Thoracic aorta (tissue), 2 donors: ENCODE measurements around the gene PTGDR2. TPM values are rescaled to one million over a fixed set of nuclear protein-coding genes. Genes with fewer than 3 reads are reported as not detected.

ENCODE experiments used
- ATAC-seq: fragments of 150-250 bp; one replicate; pipeline ENCODE4 v1.8.0; 2017; ENCODE audit warnings: low read depth; ENCODE audit not compliant: insufficient number of reproducible peaks, low FRiP score
- DNase-seq: peaks from one replicate; pipeline ENCODE4 v3.0.0-alpha.2; 2020; ENCODE audit warnings: low spot score
- H3K27ac ChIP-seq, 2 donors: fragments of 200-600 bp; sonication (generic); 1 replicate in 1 of 2; 2 replicates in 1 of 2; pipeline ENCODE4 v1.5.1; 2016; ENCODE audit warnings: mild to moderate bottlenecking in 2 of 2, moderate library complexity in 2 of 2
- H3K27me3 ChIP-seq: fragments of 200-600 bp; sonication (generic); replicated peaks from 2 replicates; pipeline ENCODE4 v1.6.0; 2016; ENCODE audit warnings: mild to moderate bottlenecking; ENCODE audit not compliant: insufficient read depth
- H3K36me3 ChIP-seq: fragments of 200-600 bp; sonication (generic); one replicate; pipeline ENCODE4 v1.5.1; 2016
- H3K4me1 ChIP-seq, 2 donors: fragments of 200-600 bp; sonication (generic); 1 replicate in 1 of 2; 2 replicates in 1 of 2; pipeline versions ENCODE4 v1.5.1 to v1.6.0; 2016; ENCODE audit warnings: low read depth in 2 of 2, mild to moderate bottlenecking in 1 of 2; ENCODE audit not compliant: control insufficient read depth in 1 of 2
- H3K4me3 ChIP-seq: fragments of 200-600 bp; sonication (generic); 2 replicates; pipeline ENCODE4 v1.5.1; 2016; ENCODE audit warnings: mild to moderate bottlenecking
- H3K9me3 ChIP-seq: fragments of 200-600 bp; sonication (generic); 2 replicates; pipeline ENCODE4 v1.5.1; 2016
- CTCF ChIP-seq: fragments of 200-600 bp; sonication (generic); IDR thresholded peaks from one replicate; pipeline ENCODE4 v1.5.1; 2019; ENCODE audit warnings: antibody characterized with exemption
- total RNA-seq, 2 donors: library from RNA; depleted of rRNA; stranded (reverse); fragments of >200 nt; gene quantifications; one replicate each; pipeline versions ENCODE4 v1.1.0 to v1.2.3, GENCODE V29; 2016

Gene PTGDR2
- total RNA-seq, 2 donors from 2014 or later = 0.21 to 0.68 TPM

- no peaks in the 10 kb centered on the region for H3K4me1 ChIP-seq
- H3K27me3 ChIP-seq = no peaks in the 10 kb centered on the region
- ATAC-seq = no peak
- H3K4me3 ChIP-seq = no peak overlapping the region
- no peak for TF ChIP-seq CTCF
- no peaks in the 10 kb centered on the region for H3K9me3 ChIP-seq
- DNase-seq = no peak
- H3K27ac ChIP-seq = no peak overlapping the region
- H3K36me3 ChIP-seq = peaks cover 5% of the 10 kb centered on the region
Observed at GRCh38 chr11:60854847-60855725, 664 bp downstream of the PTGDR2 start.

DNA sequence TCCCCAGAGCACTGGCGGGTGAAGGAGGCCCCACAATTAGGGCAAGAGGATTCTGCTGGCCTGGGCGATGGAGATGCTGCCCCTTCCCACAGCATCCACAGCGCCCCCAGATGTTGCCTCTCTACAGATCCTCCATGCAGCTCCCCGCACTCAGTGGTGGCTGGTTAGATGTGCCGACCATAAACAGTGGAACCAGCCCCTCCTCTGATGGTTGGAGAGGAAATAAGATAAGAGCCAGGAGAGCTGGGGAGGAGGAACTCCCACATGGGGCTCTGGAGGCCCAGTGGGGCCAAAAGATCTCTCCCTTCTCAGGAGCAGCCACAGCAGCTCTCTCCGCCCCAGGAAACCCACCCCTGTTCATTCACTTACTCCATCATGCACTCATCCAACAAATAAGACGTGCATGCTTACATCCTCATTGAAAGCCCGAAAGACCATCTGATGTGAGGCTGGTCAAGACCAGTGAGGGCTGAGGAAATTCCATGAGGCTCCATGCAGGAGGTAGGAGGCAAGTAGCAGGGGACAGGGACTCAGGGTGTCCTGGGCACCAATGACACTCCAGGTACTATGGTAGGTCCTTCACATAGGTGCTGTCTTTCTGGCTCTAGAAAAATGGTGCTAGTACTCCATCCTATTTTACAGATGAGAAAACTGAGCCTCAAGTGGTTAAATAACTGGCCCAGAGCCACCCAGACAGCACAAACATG lies 1.5 kb downstream of the PTGDR2 start:
- ATAC-seq (no peak), DNase-seq (no peak)
- Histone ChIP-seq H3K4me1 (no peaks in the 10 kb centered on the region), H3K27me3 (no peaks in the 10 kb centered on the region), H3K36me3 (peaks cover 11% of the 10 kb centered on the region), H3K27ac (no peak overlapping the region), H3K4me3 (no peak overlapping the region), H3K9me3 (no peaks in the 10 kb centered on the region)
- TF ChIP-seq CTCF = no peak

DNA sequence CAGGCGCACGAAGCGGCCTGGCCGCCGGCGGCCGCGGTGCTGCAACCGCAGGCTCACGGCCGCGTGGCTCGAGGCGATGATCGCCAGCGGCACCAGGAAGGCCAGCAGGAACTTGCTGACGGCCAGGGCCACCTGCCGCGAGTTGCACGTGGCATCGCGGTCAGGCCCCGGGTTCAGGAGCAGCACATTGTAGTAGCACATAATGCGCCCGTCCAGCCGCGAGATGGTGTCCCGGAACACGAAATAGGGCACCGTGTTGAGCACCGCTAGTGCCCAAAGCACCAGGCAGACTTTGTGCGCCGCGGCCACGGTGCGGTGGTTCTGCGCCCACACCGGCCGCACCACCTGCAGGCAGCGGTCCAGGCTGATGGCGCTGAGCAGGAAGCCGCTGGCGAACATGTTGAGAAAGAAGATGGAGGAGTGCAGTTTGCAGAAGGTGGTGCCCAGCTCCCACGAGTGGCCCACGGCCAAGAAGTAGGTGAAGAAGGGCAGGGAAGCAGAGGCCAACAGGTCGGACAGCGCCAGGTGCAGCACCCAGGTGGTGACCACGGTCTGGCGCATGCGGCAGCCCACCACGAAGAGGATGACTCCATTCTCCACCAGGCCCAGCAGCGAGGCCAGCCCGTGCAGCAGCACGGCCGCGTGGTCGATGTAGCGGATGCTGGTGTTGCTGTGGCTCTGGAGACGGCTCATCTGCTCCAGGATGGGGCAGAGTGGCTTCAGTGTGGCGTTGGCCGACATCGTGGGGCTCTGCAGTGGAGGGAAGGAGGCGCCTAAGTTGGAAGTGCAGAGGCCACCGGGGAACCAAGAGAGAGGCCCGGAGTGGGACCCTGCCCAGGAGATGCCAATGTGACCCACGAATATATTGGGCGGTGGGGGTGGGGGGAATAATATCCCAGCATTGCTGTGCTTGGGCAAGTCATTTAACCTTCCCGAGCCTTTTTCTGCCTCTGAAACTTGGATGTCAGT lies 2.5 kb downstream of the PTGDR2 start:
- Histone ChIP-seq H3K36me3 (peaks cover 18% of the 10 kb centered on the region), H3K27ac (no peak overlapping the region), H3K27me3 (no peaks in the 10 kb centered on the region), H3K9me3 (no peaks in the 10 kb centered on the region), H3K4me3 (no peak overlapping the region), H3K4me1 (no peaks in the 10 kb centered on the region)
- TF ChIP-seq CTCF = no peak
- DNase-seq (no peak), ATAC-seq (no peak)

- no peak for ATAC-seq
- Histone ChIP-seq H3K4me3 (no peak overlapping the region), H3K4me1 (no peaks in the 10 kb centered on the region), H3K27ac (no peak overlapping the region), H3K27me3 (no peaks in the 10 kb centered on the region), H3K9me3 (no peaks in the 10 kb centered on the region), H3K36me3 (peaks cover 18% of the 10 kb centered on the region)
- no peak for DNase-seq
- TF ChIP-seq CTCF = no peak
Observed at GRCh38 chr11:60852117-60852981, 3.4 kb downstream of the PTGDR2 start.
